ACC112 (cell line): ENCODE results near the gene CAPZA2.

Experiments
- H2AFZ ChIP-seq: fragments of 200-600 bp; sonication (generic); one replicate; pipeline ENCODE4 v1.6.0; 2017; ENCODE audit warnings: antibody characterized with exemption, low read length; ENCODE audit not compliant: unreplicated experiment
- H3K27ac ChIP-seq: fragments of 200-600 bp; sonication (generic); 2 replicates; pipeline ENCODE4 v1.5.1; 2014; ENCODE audit warnings: low read depth, mild to moderate bottlenecking, antibody characterized with exemption, low read length, moderate library complexity
- H3K27me3 ChIP-seq: fragments of 200-600 bp; sonication (generic); 2 replicates; pipeline ENCODE4 v1.6.1; 2014; ENCODE audit warnings: mild to moderate bottlenecking, antibody characterized with exemption, low read length, moderate library complexity, mixed read lengths; ENCODE audit not compliant: insufficient read depth
- H3K36me3 ChIP-seq: fragments of 200-600 bp; sonication (generic); 2 replicates; pipeline ENCODE4 v1.6.1; 2016; ENCODE audit warnings: mild to moderate bottlenecking, antibody characterized with exemption, low read length, moderate library complexity, mixed read lengths; ENCODE audit not compliant: insufficient read depth
- H3K4me1 ChIP-seq: fragments of 200-600 bp; sonication (generic); one replicate; pipeline ENCODE4 v1.6.1; 2016; ENCODE audit warnings: low read length, mixed read lengths; ENCODE audit not compliant: insufficient read depth, unreplicated experiment, control insufficient read depth
- H3K4me3 ChIP-seq: fragments of 200-600 bp; sonication (generic); 2 replicates; pipeline ENCODE4 v1.5.1; 2014; ENCODE audit warnings: mild to moderate bottlenecking, low read depth, low read length
- H3K79me2 ChIP-seq: fragments of 200-600 bp; sonication (generic); one replicate; pipeline ENCODE4 v1.6.0; 2016; ENCODE audit warnings: low read length; ENCODE audit not compliant: control insufficient read depth, unreplicated experiment, insufficient read depth

CAPZA2 gene

DNA sequence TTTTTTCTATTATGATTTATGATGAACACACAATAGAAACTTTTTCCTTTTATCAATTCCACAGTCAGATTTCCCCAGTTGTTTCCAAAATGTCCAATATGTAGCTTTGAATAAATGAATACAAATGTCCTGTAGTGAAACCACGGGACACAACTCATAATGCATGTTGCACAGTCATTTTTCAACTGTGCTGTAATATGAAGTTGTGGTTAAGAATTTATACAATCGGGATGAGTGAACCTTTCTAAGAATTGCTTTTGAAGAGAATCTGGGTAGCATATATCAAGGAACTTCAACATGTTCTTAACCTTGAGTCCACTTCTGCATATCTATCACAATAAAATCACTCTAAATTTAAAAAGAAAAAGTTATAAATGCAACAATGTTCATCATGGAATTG lies 76.3 kb downstream of the CAPZA2 start:
- H3K4me1 ChIP-seq = no peaks in the 10 kb centered on the region
- no peak overlapping the region for H3K4me3 ChIP-seq
- H3K36me3 ChIP-seq = no peaks in the 10 kb centered on the region
- H2AFZ ChIP-seq = no peak overlapping the region
- no peaks in the 10 kb centered on the region for H3K79me2 ChIP-seq
- no peak overlapping the region for H3K27ac ChIP-seq
- 0 out of 2 replicates have a peak, but pooled peaks cover 3% of the 10 kb centered on the region for H3K27me3 ChIP-seq

DNA sequence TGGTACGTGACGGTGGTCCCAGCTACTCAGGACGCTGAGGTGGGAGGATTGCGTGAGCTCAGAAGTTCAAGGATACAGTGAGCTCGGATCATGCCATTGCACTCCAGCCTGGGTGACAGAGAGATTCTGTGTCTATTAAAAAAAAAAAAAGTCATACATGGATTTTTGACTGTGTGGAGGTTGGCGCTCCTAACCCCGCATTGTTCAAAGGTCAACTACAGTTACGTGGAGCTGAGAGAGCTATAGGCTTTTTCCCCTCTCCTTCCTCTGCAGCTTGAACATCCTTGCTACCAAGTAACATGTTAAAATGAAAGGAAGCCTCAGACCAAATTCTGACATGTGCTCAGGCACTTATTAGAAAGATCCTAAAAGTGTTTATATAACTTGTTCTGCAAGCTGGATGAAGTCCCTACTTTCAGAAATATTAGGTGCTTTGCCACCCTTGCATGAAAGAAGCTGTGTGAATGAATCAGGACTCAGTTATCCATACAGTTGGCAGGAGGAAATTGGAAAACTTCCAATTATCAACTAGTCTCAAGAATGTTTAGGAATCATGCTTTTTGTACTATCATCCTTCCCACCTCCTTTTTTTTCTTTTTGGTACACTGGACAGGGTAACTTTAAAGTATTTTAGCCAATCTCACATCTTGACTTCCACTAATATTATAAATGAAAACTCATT lies 78.4 kb downstream of the CAPZA2 start:
- Histone ChIP-seq H3K27me3 (0 out of 2 replicates have a peak, but pooled peaks cover under 1% of the 10 kb centered on the region), H3K79me2 (no peaks in the 10 kb centered on the region), H3K27ac (no peak overlapping the region), H3K36me3 (no peaks in the 10 kb centered on the region), H2AFZ (no peak overlapping the region), H3K4me3 (no peak overlapping the region), H3K4me1 (no peaks in the 10 kb centered on the region)

- H3K4me3 ChIP-seq = no peak overlapping the region
- H2AFZ ChIP-seq = no peak overlapping the region
- no peak overlapping the region for H3K27ac ChIP-seq
- no peaks in the 10 kb centered on the region for H3K79me2 ChIP-seq
- no peaks in the 10 kb centered on the region for H3K27me3 ChIP-seq
- H3K36me3 ChIP-seq = no peaks in the 10 kb centered on the region
- no peaks in the 10 kb centered on the region for H3K4me1 ChIP-seq
These were observed 80.1 kb downstream of the CAPZA2 start for GRCh38 chr7:116942504-116942903.

DNA sequence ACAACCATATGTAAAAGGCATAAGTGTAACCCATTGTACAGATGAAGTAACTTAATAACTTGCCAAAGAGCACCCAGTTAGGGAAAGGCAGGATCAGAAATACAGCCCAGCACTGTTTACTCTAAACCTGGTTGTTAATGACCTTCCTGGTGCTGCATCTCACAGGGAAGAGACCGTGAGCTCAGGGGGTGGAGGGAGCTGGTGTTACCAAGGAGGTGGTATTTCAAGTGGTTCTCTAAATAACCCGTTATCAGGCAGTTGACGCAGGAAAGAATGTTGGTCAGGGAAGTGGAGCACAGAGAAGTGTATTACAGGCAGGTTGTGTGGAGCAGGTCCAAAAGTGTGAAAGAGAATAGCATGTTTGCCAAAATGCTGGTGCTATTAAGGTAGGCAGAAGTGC lies 86.5 kb downstream of the CAPZA2 start:
- Histone ChIP-seq H3K79me2 (no peaks in the 10 kb centered on the region), H3K4me1 (peaks cover 10% of the 10 kb centered on the region), H3K4me3 (no peak overlapping the region), H3K27ac (no peak overlapping the region), H2AFZ (no peak overlapping the region), H3K36me3 (no peaks in the 10 kb centered on the region), H3K27me3 (no peaks in the 10 kb centered on the region)

- Histone ChIP-seq H3K27ac (no peak overlapping the region), H3K27me3 (no peaks in the 10 kb centered on the region), H3K36me3 (no peaks in the 10 kb centered on the region), H3K4me3 (no peak overlapping the region), H3K79me2 (peaks cover 9% of the 10 kb centered on the region), H3K4me1 (peaks cover 12% of the 10 kb centered on the region), H2AFZ (no peak overlapping the region)
These were observed 87.8 kb downstream of the CAPZA2 start for GRCh38 chr7:116949941-116950801.

- H3K36me3 ChIP-seq = no peaks in the 10 kb centered on the region
- no peak overlapping the region for H3K4me3 ChIP-seq
- peaks cover 17% of the 10 kb centered on the region for H3K79me2 ChIP-seq
- H3K4me1 ChIP-seq = peaks cover 20% of the 10 kb centered on the region
- no peak overlapping the region for H3K27ac ChIP-seq
- H3K27me3 ChIP-seq = no peaks in the 10 kb centered on the region
- H2AFZ ChIP-seq = no peak overlapping the region
These were observed 88.5 kb downstream of the CAPZA2 start for GRCh38 chr7:116950889-116951351.

DNA sequence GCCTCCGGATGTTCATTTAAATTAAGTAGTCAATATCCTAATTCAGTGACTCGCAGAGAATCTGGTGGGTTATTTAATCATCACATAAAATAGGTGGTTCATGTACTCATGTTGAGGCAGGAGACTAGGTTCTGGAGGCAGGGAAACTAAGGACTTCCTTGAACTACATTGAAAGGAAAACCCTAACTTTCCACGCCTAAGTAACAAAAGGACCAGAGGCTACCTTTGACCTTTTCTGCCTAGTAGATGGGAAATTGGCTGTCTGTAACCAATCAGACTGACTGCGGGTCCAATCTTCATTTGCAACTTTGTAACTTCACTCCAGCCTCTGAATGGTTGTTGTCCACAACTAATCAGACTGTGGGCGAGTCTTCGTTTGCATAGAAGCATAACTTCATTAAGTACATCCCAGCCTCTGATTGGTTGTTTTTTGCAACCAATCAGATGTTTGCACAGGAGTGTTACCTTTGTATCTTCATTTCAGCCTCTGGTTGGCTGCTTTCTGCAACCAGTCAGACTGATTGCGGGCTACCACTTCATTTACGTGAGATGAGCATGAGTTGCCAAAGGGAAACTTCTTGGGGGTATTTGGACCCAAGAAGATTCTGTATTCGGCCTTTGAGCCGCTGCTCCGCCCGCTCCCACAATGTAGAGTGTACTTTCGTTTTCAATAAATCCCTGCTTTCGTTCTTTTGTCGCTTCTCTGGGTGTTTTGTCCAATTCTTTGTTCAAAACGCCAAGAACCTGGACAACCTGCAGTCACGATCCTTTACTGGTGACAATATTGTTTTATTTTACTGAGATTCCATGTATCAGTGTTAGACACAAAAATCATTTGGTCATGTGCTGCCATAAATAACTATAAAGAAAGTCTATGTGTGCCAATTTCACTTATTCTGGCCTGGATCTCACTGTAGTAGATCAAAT lies 89.2 kb downstream of the CAPZA2 start:
- Histone ChIP-seq H3K27ac (no peak overlapping the region), H3K4me1 (peaks cover 25% of the 10 kb centered on the region), H3K4me3 (peak overlapping the region; percentile 90), H3K27me3 (no peaks in the 10 kb centered on the region), H2AFZ (no peak overlapping the region), H3K36me3 (no peaks in the 10 kb centered on the region), H3K79me2 (peaks cover 24% of the 10 kb centered on the region)

DNA sequence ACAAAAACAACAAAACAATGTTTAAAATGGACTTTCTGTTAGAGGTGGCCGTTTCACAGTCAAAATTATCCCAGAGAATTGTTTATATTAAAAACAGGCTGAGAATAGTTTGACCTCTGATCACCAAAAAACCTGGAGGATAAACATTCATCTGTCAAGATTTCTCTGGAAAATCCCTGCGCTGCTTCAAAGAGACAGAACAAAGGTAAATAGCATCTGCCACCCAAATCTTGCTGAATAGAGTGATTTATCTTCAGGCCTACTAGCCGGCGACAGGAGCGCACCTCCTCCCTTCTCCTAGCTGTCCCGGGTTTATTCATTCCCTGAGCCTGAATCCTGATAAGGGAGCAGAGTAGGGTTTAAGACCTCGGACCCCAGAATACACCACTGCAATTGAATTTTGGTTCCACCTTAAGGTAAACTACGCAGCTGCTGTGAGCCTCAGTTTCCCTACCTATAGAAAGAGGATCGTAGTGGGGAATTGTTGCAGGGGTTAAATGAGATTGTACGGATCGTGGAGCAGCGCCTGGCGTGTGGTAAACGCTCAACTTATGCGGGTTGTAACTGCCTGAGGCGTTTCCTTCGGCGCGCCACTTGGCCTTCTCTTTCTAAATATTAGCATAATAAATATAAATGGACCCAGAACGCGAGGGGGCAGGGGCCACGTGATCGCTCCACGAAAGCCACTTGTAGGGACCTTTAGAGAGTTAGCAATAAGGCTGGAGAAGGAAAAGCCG lies 90.4 kb downstream of the CAPZA2 start:
- Histone ChIP-seq H3K36me3 (no peaks in the 10 kb centered on the region; the same call in 1 of the 2 replicates), H2AFZ (peak overlapping the region; percentile 93), H3K4me3 (peak overlapping the region; percentile 90), H3K79me2 (peaks cover 32% of the 10 kb centered on the region), H3K27me3 (no peaks in the 10 kb centered on the region), H3K27ac (peak overlapping the region; percentile 88), H3K4me1 (peaks cover 25% of the 10 kb centered on the region)

GRCh38 chr7:116953372-116953905 lies 91.1 kb downstream of the CAPZA2 start, which contains the start of gene ST7:
Gene ST7 (plus strand): TSS chr7:116953501. CDS start chr7:116953541, 40 bp downstream.
- Histone ChIP-seq H3K27me3 (no peaks in the 10 kb centered on the region), H2AFZ (peak within 1 kb of the TSS; percentile 93), H3K4me3 (peak within 1 kb of the TSS; percentile 90), H3K4me1 (peaks cover 25% of the 10 kb centered on the region), H3K79me2 (peaks cover 36% of the 10 kb centered on the region), H3K27ac (peak within 1 kb of the TSS; percentile 88), H3K36me3 (no peaks in the 10 kb centered on the region; the same call in 1 of the 2 replicates)
